ENCODE data around the gene PRICKLE1.
"Not testable (repeated sequence)": the region's sequence is repeated elsewhere in the genome, so short reads cannot be mapped to it uniquely, and the experiment has no call there.

The PRICKLE1 gene

DNA sequence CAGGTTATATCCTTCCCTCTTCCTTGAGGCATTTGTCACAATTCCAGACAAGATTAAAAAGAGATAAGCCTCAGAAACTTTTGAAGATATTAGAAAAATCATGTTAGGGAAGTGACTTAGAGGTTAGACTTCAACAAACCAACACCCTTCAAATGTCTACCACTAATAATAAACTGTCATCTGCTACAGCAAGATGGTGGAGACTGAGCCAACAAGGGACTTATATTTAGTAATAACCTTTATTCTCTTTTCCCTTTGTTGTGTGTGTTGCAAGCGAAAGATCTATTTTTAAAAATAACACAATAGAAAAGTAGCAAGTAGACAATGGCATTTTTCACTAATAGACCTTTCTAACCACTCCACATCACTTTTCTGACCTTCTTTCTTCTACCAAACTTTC, 28.6 kb downstream of the PRICKLE1 start:
- no peak overlapping the region for H3K4me3 ChIP-seq (ENCODE audit: low read length)
- no peak for DNase-seq (ENCODE audit: low read depth)
- TF ChIP-seq, protein P1, sequence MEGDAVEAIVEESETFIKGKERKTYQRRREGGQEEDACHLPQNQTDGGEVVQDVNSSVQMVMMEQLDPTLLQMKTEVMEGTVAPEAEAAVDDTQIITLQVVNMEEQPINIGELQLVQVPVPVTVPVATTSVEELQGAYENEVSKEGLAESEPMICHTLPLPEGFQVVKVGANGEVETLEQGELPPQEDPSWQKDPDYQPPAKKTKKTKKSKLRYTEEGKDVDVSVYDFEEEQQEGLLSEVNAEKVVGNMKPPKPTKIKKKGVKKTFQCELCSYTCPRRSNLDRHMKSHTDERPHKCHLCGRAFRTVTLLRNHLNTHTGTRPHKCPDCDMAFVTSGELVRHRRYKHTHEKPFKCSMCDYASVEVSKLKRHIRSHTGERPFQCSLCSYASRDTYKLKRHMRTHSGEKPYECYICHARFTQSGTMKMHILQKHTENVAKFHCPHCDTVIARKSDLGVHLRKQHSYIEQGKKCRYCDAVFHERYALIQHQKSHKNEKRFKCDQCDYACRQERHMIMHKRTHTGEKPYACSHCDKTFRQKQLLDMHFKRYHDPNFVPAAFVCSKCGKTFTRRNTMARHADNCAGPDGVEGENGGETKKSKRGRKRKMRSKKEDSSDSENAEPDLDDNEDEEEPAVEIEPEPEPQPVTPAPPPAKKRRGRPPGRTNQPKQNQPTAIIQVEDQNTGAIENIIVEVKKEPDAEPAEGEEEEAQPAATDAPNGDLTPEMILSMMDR (conservative IDR thresholded peaks at IDR 0.05; ENCODE audit: low read length), result no peak

DNA sequence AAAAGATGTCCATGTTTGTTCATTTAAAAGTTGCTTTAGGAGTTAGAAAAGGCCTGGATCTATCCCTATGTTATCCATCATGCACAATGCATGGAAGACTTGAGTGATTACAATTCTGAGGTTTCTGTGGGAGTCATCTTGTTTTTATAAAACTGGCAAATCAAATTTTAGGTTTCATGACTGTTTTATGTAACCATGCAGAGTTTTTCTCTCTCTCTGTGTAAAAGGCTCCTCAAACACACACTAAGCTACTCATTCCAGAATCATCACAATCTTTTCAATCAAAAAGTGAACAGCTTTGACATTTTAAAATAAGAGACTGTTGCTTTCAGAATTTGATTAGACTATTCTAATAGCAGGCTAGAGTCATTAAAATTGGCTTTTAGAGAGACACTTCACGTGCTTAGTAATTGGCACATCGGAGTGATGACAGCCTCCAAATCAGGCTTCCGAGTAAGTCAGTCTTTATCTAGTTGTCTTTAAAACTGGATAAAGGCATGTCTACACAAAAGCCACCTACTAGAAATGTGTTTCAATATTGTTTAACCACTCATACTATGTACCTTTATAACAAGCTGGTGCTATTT, 31.9 kb downstream of the PRICKLE1 start:
- no peak for DNase-seq (ENCODE audit: low read depth)
- TF ChIP-seq, protein P1 (conservative IDR thresholded peaks at IDR 0.05; ENCODE audit: low read length), result no peak
- no peak overlapping the region for H3K4me3 ChIP-seq (ENCODE audit: low read length)

DNA sequence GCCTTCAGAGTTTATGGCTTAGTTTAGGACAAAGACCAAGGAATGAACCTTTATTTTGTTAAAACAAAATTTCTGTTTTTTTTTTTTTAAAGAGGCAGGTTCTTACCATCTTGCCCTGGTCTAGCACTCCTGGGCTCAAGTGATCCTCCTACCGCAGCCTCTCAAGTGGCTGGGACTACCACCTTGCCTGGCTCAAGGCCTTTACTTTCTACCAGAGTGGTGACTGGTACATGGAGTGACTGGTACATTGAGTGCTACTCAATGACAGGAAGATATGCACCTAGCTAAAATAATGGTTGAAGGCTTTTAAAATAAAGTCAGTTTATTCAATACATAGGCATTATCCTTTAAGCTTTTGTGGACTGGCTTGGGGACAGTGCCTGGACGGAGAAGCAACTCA, 32.6 kb downstream of the PRICKLE1 start:
- TF ChIP-seq, protein P1 (conservative IDR thresholded peaks at IDR 0.05; ENCODE audit: low read length), result no peak
- no peak overlapping the region for H3K4me3 ChIP-seq (ENCODE audit: low read length)
- DNase-seq (ENCODE audit: low read depth), result no peak

DNA sequence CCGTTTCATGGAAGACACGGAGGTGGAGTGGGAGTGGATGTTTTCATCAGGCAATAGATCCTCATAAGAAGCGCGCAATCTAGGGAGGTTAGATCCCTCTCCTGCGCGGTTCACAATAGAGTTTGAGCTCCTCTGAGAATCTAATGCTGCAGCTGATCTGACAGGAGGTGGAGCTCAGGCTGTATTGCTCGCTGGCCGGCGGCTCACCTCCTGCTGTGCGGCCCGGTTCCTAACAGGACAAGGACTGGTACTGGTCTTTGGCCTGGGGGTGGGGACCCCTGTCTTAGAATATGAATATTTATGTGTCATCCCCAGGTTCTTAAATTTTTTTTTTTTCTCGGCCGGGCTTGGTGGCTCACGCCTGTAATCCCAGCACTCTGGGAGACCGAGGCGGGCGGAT, 36.7 kb downstream of the PRICKLE1 start:
- H3K4me3 ChIP-seq (ENCODE audit: low read length), result no peak overlapping the region
- TF ChIP-seq, protein P1 (conservative IDR thresholded peaks at IDR 0.05; ENCODE audit: low read length), result no peak
- no peak for DNase-seq (ENCODE audit: low read depth)

DNA sequence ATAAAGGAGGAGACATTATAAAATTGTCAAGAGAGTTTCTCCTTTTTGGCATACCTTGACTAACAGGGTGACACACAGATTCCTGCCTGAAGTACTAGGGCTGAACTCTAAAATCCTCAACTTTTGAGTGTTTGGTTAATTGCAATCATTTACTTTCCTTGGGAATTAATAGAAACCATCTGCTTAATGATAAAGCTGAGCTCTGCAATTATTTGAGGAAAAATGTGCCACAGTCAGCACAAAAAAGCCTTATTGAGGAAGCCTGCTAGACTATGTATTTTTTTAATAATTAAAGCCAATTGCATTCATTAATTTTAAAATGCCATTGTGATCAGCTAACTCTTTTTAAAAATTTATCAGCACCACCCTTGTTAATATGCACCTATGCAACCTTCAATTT, 38.7 kb downstream of the PRICKLE1 start:
- H3K4me3 ChIP-seq (ENCODE audit: low read length), result no peak overlapping the region
- TF ChIP-seq, protein P1 (conservative IDR thresholded peaks at IDR 0.05; ENCODE audit: low read length), result no peak
- no peak for DNase-seq (ENCODE audit: low read depth)

DNA sequence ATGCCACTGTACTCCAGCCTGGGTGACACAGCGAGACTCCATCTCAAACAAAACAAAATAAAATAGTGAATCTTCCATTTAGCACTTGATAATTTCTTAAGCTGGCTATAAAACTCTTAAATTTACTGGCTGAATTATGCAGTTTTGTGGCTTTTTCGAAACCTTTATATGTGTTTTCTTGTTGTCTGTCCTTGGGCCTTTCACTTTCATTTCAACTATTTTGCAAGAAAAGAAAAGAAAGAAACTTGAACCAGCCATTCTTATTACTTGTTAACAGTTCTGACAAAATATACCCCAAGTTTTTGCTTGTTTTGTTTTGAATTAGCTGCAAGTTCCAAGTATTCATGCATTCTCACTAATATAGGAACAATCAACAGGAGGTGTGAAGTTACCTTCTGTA, 42.8 kb downstream of the PRICKLE1 start:
- H3K4me3 ChIP-seq (ENCODE audit: low read length), result no peak overlapping the region
- TF ChIP-seq, protein P1 (conservative IDR thresholded peaks at IDR 0.05; ENCODE audit: low read length), result no peak
- DNase-seq (ENCODE audit: low read depth), result no peak

DNA sequence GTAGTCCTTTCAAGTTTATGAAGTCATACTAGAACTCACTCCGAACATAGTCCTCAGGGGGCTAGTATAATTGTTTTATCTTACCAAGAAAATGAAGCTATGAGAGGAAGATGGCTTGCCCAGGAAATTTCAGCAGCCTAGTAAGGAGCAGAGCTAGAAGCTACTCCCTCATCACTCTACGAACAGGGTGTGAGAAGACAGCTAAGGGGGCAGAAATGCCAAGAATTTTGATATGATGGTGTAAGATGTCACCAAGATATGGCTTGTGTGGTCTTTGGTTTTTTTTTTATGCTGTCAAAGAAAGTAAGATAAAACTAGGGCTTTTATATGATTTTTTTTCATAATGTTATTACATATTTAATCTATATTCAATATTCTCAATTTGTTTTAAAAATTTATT, 47.6 kb downstream of the PRICKLE1 start:
- TF ChIP-seq, protein P1 (conservative IDR thresholded peaks at IDR 0.05; ENCODE audit: low read length), result no peak
- no peak overlapping the region for H3K4me3 ChIP-seq (ENCODE audit: low read length)
- DNase-seq (ENCODE audit: low read depth), result no peak

DNA sequence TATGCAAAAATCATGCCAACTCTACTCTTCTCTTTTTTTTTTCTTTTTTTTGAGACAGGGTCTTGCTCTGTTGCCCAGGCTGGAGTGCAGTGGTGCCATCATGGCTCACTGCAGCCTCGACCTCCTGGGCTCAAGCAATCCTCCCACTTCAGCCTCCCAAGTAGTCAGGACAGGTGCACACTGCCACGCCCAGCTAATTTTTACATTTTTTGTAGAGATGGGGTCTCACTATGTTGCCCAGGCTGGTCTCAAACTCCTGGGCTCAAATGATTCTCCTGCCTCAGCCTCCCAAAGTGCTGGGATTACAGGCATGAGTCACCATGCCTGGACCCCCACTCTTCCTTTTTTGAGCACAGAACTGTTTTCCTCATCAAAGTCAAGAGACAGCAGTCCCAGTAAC, 48.2 kb downstream of the PRICKLE1 start:
- H3K4me3 ChIP-seq (ENCODE audit: low read length); DNase-seq (ENCODE audit: low read depth): not testable (repeated sequence)
